Gastroesophageal sphincter (tissue), 3 donors: ENCODE results near the gene XPO1.

Source experiments
- CTCF ChIP-seq, 4 experiments: fragments of 200-600 bp in 2 of 4; fragments of 450-650 bp in 2 of 4; sonication (generic) in 1 of 4; IDR thresholded peaks; one replicate each; pipeline ENCODE4 v1.5.1; 2017 to 2019; ENCODE audit warnings: antibody characterized with exemption in 4 of 4, mild to moderate bottlenecking in 2 of 4, moderate library complexity in 2 of 4
- EP300 ChIP-seq: sonication (generic); formaldehyde crosslinking; IDR thresholded peaks from one replicate; pipeline ENCODE4 v1.6.1; 2017; ENCODE audit warnings: antibody characterized with exemption, mild to moderate bottlenecking
- POLR2A ChIP-seq, 2 donors: fragments of 450-650 bp; IDR thresholded peaks; one replicate each; pipeline ENCODE4 v1.6.1; 2017; ENCODE audit warnings: antibody characterized with exemption in 2 of 2, mild to moderate bottlenecking in 2 of 2, moderate library complexity in 1 of 2
- POLR2AphosphoS5 ChIP-seq: sonication (generic); formaldehyde crosslinking; IDR thresholded peaks from one replicate; pipeline ENCODE4 v1.6.1; 2017; ENCODE audit warnings: antibody characterized with exemption

- TF ChIP-seq CTCF (IDR thresholded peaks at IDR 0.05) (no peak), POLR2A (IDR thresholded peaks at IDR 0.05) (no peak), POLR2AphosphoS5 (no peak), EP300 (no peak)
Observed at GRCh38 chr2:61535449-61535848, 2.7 kb downstream of the XPO1 start.
